Measurements from ENCODE around the gene CYTH1.

The CYTH1 gene

GRCh38 chr17:78634154-78634553 is 147.9 kb downstream of the CYTH1 start:
- no peaks in the 10 kb centered on the region for H3K9me3 ChIP-seq (ENCODE audit: low read length)
- H3K36me3 ChIP-seq (ENCODE audit: insufficient read depth, low read length): no peaks in the 10 kb centered on the region
- H3K4me3 ChIP-seq (ENCODE audit: low read depth in 1 of 2, low read length in 2 of 2): no peak overlapping the region
- no peaks in the 10 kb centered on the region for H3K4me1 ChIP-seq (ENCODE audit: insufficient read depth, low read length)
- H3K9ac ChIP-seq (ENCODE audit: low read length): no peak overlapping the region
- no peaks in the 10 kb centered on the region for H3K27me3 ChIP-seq (ENCODE audit: control insufficient read depth in 1 of 2, insufficient read depth in 2 of 2, low read length in 2 of 2)
- H3K27ac ChIP-seq (ENCODE audit: low read depth, low read length): no peak overlapping the region

- Histone ChIP-seq H3K4me1 (ENCODE audit: insufficient read depth, low read length) (no peaks in the 10 kb centered on the region), H3K9me3 (ENCODE audit: low read length) (no peaks in the 10 kb centered on the region), H3K36me3 (ENCODE audit: insufficient read depth, low read length) (no peaks in the 10 kb centered on the region), H3K27me3 (ENCODE audit: control insufficient read depth in 1 of 2, insufficient read depth in 2 of 2, low read length in 2 of 2) (no peaks in the 10 kb centered on the region), H3K27ac (ENCODE audit: low read depth, low read length) (no peak overlapping the region), H3K4me3 (ENCODE audit: low read depth in 1 of 2, low read length in 2 of 2) (no peak overlapping the region), H3K9ac (ENCODE audit: low read length) (no peak overlapping the region)
Measured at GRCh38 chr17:78629436-78629995, 152.6 kb downstream of the CYTH1 start.

GRCh38 chr17:78628547-78629435 is 153.3 kb downstream of the CYTH1 start:
- Histone ChIP-seq H3K9me3 (ENCODE audit: low read length) (no peaks in the 10 kb centered on the region), H3K36me3 (ENCODE audit: insufficient read depth, low read length) (no peaks in the 10 kb centered on the region), H3K27me3 (ENCODE audit: control insufficient read depth in 1 of 2, insufficient read depth in 2 of 2, low read length in 2 of 2) (no peaks in the 10 kb centered on the region), H3K4me1 (ENCODE audit: insufficient read depth, low read length) (no peaks in the 10 kb centered on the region), H3K4me3 (ENCODE audit: low read depth in 1 of 2, low read length in 2 of 2) (no peak overlapping the region), H3K9ac (ENCODE audit: low read length) (no peak overlapping the region), H3K27ac (ENCODE audit: low read depth, low read length) (no peak overlapping the region)

GRCh38 chr17:78624324-78625151 is 157.5 kb downstream of the CYTH1 start:
- Histone ChIP-seq H3K4me3 (ENCODE audit: low read depth in 1 of 2, low read length in 2 of 2) (no peak overlapping the region), H3K9ac (ENCODE audit: low read length) (no peak overlapping the region), H3K27me3 (ENCODE audit: control insufficient read depth in 1 of 2, insufficient read depth in 2 of 2, low read length in 2 of 2) (no peaks in the 10 kb centered on the region), H3K36me3 (ENCODE audit: insufficient read depth, low read length) (no peaks in the 10 kb centered on the region), H3K27ac (ENCODE audit: low read depth, low read length) (no peak overlapping the region), H3K9me3 (ENCODE audit: low read length) (no peaks in the 10 kb centered on the region), H3K4me1 (ENCODE audit: insufficient read depth, low read length) (no peaks in the 10 kb centered on the region)

Data from muscle layer of colon (tissue), 2 donors.